GM06990 (cell line): Measurements from ENCODE around the gene TBCD.
A peak's percentile ranks its signal among the peaks of the same experiment; 100 is the strongest.

Experiments used
- DNase-seq: peaks from one replicate; pipeline ENCODE4 v3.0.0-alpha.2; 2011; ENCODE audit not compliant: insufficient read length; ENCODE audit errors: extremely low read depth
- H3K27me3 ChIP-seq: replicated peaks from 2 replicates; pipeline ENCODE4 v1.6.0; 2011; ENCODE audit warnings: low read length; ENCODE audit not compliant: control insufficient read depth, insufficient read depth
- H3K36me3 ChIP-seq: 2 replicates; pipeline ENCODE4 v1.5.1; 2011; ENCODE audit warnings: low read length; ENCODE audit not compliant: control insufficient read depth, insufficient read depth
- H3K4me3 ChIP-seq: replicated peaks from 2 replicates; pipeline ENCODE4 v1.5.1; 2011; ENCODE audit warnings: low read depth, mild to moderate bottlenecking, control low read depth, low read length
- TF ChIP-seq, protein P1 (sequence below): IDR thresholded peaks from 2 replicates; pipeline ENCODE4 v1.5.1; 2011; ENCODE audit warnings: low read length, control low read depth, mild to moderate bottlenecking, inconsistent platforms; ENCODE audit not compliant: insufficient read depth, poor library complexity, severe bottlenecking

Gene TBCD

DNA sequence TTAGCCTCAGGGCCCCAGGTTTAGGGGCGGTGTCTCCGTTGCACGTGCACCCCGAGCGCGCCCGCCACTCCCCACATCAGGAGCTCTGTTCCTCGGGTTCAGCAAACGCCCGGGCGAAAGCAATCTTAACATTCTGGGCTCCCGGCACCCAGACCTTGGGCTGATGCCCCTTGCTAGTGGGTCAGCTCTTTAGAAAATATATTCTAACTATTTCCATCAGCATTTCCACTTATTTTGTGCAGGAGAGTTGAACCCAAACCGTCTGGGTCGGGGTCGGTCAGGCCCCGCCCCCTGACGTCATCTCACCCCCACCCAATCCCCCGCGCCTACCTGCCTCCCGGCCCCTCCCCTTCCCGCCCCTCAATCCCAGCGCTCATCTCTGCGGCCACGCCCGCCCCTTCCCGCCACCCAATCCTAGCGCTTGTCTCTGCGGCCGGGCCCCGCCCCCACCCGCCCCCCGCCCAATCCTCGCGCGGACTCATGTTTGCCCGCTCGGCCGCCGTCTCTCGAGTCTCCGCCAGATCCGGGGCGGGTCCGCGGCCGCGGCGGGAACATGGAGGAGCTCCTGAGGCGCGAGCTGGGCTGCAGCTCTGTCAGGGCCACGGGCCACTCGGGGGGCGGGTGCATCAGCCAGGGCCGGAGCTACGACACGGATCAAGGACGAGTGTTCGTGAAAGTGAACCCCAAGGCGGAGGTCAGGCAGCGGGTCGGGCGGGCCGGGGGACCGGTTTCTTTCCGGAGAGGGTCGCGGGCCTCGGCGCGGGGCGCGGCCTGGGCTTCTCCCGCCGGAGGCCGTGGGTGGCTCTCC lies 35.5 kb upstream of the TBCD start, which contains the start of gene FN3KRP:
Gene FN3KRP (plus strand): TSS at position 504 of the 808 bp plus-strand sequence. CDS start 50 bp downstream, at position 554.
- DNase-seq = peak; percentile 94
- H3K36me3 ChIP-seq = peaks cover 4% of the 10 kb centered on the region
- peak within 1 kb of the TSS; percentile 82 for H3K4me3 ChIP-seq
- TF ChIP-seq, protein P1, sequence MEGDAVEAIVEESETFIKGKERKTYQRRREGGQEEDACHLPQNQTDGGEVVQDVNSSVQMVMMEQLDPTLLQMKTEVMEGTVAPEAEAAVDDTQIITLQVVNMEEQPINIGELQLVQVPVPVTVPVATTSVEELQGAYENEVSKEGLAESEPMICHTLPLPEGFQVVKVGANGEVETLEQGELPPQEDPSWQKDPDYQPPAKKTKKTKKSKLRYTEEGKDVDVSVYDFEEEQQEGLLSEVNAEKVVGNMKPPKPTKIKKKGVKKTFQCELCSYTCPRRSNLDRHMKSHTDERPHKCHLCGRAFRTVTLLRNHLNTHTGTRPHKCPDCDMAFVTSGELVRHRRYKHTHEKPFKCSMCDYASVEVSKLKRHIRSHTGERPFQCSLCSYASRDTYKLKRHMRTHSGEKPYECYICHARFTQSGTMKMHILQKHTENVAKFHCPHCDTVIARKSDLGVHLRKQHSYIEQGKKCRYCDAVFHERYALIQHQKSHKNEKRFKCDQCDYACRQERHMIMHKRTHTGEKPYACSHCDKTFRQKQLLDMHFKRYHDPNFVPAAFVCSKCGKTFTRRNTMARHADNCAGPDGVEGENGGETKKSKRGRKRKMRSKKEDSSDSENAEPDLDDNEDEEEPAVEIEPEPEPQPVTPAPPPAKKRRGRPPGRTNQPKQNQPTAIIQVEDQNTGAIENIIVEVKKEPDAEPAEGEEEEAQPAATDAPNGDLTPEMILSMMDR = no peak
- no peaks in the 10 kb centered on the region for H3K27me3 ChIP-seq

DNA sequence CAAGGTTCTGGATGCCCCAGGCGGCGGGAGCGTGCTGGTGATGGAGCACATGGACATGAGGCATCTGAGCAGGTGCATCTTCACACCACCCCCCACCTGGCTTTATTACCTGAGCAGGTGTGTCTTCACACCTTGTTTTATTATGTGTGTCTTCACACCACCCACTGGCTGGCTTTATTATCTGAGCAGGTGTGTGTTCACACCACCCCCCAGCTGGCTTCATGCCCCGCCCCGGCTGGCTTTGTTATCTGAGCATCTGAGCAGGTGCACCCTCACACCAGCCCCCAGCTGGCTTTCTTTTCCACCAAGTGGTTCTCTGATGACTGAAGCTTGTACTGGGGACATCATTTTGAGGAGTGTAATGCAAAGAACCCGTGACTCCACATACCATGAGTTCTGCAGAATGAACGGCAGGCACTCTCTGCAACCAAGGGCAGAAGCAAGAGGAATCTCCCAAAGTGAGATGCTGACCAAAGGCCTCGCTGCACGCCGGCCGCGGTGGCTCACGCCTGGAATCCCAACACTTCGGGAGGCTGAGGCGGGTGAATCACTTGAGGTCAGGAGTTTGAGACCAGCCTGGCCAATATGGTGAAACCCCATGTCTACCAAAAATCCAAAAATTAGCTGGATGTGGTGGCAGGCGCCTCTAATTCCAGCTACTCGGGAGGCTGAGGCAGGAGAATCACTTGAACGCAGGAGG lies 32.7 kb upstream of the TBCD start:
- no peak for DNase-seq
- Histone ChIP-seq H3K36me3 (peaks cover 10% of the 10 kb centered on the region), H3K4me3 (no peak overlapping the region), H3K27me3 (no peaks in the 10 kb centered on the region)
- TF ChIP-seq, protein P1 = no peak

DNA sequence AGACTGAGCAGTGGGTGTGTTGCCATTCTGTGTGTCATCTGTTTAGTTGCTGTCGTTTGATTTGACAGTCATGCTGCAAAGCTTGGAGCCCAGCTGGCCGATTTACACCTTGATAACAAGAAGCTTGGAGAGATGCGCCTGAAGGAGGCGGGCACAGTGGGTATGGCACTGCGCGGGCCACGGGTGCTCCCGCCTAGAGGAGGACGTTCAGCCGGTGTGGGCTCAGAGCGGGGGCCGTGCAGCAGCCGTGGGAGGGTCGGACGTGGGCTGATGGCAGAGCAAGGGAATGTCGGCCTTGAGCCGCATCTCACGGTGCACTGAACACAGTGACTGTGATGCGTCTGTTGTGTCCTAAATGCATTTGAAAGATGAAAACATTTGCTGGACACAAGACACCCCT lies 31.7 kb upstream of the TBCD start:
- no peak for DNase-seq
- Histone ChIP-seq H3K36me3 (peaks cover 10% of the 10 kb centered on the region), H3K4me3 (no peak overlapping the region), H3K27me3 (no peaks in the 10 kb centered on the region)
- TF ChIP-seq, protein P1 = no peak

DNA sequence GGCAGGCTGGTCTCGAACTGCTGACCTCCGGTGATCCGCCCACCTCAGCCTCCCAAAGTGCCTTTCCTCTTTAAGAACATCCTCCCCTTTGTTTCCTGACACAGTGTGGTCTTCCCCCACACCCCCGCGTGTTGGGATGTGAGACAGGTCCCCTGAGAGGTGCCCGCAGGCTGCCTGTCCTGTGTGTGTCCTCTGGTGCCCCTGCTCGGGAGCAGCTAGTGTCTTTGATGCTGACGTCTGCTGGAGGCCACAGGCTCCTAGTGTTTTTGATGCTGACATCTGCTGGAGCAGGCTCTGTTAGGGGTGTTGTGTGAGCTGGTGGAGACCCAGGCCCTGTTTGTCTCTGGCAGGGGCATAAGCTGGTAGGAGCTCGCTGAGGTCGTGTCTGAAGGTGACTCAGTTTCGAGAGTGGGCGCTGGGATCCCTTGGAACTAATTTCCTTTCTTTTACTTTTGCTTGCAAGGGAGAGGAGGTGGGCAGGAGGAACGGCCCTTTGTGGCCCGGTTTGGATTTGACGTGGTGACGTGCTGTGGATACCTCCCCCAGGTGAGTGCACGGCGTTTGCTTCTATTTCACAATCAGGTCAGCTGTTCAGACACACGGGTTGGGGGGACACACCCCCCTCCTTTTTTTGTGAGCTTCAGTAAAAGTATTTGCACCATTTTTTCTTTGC lies 29.4 kb upstream of the TBCD start:
- H3K36me3 ChIP-seq = peaks cover 17% of the 10 kb centered on the region
- TF ChIP-seq, protein P1 = no peak
- no peaks in the 10 kb centered on the region for H3K27me3 ChIP-seq
- no peak for DNase-seq
- no peak overlapping the region for H3K4me3 ChIP-seq

DNA sequence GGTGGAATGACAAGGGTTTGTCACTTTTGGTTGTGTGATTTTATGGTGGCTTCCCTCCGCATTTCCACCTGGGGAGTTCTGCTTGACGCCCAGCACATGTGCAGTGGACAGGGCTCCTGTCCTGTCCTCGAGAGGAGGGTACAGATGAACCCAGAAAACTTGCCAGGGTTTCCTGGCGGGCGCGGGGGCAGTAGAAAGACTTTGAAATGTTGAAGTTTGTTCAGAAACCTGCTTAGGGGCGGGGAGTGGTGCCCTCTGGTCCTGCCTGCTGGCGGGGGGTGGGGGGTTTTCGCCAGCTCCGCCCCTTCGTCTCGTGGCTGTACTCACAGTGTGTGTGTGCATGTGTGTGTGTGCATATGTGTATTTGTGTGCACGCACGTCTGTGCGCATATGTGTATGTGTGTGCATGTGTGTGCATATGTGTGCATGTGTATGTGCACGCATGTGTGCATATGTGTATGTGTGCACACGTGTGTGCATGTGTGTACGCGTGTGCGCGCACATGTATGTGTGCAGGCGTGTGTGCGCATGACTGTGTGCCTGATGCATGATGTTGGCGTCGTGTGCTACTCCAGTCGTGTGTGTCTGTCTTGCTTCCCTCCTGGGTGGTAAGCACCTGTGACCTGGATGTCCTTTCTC lies 28.6 kb upstream of the TBCD start:
- no peak for DNase-seq
- Histone ChIP-seq H3K27me3 (no peaks in the 10 kb centered on the region), H3K4me3 (no peak overlapping the region), H3K36me3 (peaks cover 17% of the 10 kb centered on the region)
- TF ChIP-seq, protein P1 = no peak
